Measurements from ENCODE around the gene LRP1.
A peak's percentile ranks its signal among the peaks of the same experiment; 100 is the strongest.

The LRP1 gene

DNA sequence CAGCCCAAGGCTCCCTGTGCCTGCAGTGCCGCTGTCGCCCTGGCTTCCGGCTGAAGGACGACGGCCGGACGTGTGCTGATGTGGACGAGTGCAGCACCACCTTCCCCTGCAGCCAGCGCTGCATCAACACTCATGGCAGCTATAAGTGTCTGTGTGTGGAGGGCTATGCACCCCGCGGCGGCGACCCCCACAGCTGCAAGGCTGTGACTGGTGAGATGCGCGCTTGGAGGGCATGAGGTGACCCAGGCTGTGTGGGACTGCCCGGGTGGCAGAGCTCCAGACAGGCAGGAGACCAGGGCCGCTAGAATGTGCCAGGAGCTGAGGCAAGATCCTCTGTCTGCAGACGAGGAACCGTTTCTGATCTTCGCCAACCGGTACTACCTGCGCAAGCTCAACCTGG lies 68.7 kb downstream of the LRP1 start:
- no peak for DNase-seq

- DNase-seq: no peak
Measured at GRCh38 chr12:57198329-57198728, 70.0 kb downstream of the LRP1 start.

- no peak for DNase-seq
Measured at GRCh38 chr12:57199191-57199590, 70.9 kb downstream of the LRP1 start.

DNA sequence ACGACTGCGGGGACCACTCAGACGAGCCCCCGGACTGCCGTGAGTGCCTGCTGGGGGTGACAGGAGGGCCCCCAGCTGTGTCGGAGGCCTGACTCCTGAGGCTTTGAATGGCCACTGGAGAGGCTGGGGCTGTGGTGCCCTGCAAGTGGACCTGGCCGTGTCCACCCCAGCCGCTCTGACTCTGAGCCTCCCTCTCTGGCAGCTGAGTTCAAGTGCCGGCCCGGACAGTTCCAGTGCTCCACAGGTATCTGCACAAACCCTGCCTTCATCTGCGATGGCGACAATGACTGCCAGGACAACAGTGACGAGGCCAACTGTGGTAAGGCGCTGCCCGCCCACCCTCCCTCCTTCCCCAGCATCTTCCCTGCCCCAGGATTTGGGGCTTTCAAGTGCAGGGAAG lies 72.2 kb downstream of the LRP1 start:
- DNase-seq: no peak

- no peak for DNase-seq
Measured at GRCh38 chr12:57201219-57201618, 72.9 kb downstream of the LRP1 start.

GRCh38 chr12:57201631-57202030 lies 73.3 kb downstream of the LRP1 start:
- no peak for DNase-seq

- DNase-seq: no peak
Measured at GRCh38 chr12:57202321-57202720, 74.0 kb downstream of the LRP1 start.

DNA sequence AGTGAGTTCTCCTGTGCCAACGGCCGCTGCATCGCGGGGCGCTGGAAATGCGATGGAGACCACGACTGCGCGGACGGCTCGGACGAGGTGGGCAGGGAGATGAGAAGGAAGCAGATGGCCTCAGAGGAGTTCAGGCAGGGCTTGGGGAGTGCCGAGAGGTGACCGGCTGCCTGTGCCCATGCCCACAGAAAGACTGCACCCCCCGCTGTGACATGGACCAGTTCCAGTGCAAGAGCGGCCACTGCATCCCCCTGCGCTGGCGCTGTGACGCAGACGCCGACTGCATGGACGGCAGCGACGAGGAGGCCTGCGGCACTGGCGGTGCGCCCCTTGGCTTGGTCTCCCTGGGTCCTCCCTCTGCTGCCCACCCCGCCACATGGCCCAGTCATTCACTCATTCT lies 74.9 kb downstream of the LRP1 start:
- no peak for DNase-seq

DNA sequence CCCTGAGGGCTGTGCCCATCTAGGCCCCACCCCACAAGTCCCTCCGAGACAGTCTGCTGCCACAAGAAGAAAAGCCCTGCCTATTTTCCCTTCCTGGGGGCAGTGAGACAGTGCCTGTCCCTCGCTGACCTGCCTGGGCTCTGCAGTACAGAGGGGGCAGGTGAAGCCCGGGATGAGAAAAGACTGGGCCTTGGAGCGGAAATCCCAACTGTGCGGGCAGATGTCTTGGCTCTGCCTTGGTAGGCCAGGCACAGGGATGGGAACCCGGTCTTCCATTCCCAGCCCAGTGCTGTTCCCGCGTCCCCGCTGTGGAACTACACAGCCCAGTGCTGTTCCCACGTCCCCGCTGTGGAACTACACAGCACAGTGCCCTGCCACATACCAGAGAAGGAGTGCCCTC lies 75.5 kb downstream of the LRP1 start:
- DNase-seq: no peak

DNA sequence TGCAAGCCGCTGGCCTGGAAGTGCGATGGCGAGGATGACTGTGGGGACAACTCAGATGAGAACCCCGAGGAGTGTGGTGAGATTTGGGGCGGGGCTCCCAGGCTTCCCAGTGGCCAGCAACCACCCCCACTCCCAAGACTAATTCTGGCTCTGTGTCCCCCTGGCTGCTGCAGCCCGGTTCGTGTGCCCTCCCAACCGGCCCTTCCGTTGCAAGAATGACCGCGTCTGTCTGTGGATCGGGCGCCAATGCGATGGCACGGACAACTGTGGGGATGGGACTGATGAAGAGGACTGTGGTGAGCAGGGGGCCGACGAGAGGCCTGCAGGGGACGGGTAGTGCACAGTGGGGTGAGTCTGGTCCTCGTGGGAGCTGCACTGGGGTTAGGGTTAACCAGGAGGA lies 76.2 kb downstream of the LRP1 start:
- DNase-seq: no peak

DNA sequence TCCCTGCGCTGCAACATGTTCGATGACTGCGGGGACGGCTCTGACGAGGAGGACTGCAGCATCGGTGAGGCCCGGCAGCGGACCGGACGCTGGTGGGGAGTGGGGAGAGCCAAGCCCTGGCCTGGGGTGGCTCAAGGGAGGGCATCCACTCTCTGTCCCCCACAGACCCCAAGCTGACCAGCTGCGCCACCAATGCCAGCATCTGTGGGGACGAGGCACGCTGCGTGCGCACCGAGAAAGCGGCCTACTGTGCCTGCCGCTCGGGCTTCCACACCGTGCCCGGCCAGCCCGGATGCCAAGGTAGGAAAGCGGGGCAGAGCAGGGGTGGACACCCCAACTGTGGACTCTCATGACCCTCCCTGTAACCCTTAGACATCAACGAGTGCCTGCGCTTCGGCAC lies 76.9 kb downstream of the LRP1 start:
- no peak for DNase-seq

- no peak for DNase-seq
Measured at GRCh38 chr12:57205931-57206330, 77.6 kb downstream of the LRP1 start.

DNA sequence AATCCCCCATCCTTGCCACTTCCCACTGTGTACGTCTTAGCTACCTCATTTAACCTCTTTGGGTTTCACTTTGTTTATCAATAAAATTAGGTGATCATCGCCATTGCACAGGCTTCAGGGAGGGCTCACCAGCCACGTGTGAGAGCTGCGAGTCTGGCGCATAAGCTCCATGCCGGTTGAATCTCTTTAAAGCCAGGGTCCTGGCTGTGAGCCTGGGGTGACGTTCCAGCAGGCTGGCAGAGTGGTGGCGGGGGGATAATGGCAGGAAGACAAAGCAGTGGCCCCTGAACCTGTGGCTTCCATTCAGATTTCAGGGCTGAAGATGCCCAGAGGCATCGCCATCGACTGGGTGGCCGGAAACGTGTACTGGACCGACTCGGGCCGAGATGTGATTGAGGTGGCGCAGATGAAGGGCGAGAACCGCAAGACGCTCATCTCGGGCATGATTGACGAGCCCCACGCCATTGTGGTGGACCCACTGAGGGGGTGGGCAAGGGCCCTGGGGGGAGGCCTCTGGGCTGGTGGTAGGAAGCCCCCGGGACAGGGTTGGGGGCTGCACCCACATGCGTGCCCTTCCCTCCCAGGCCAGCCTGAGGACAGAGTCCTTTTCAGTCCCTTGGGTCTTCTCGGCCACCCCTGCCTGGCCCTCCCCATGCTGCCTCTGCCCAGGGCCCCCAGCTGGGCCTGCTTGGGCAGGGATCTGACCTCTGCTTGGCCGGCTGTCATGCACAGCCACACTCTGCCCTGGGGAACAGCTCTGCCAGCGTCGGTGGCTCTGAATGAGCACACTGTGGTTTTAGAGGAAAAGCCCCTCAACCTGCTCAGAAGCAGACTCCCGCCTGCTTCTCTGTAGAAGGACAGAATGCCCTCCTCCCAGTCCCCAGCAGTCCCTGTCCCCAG lies 79.7 kb downstream of the LRP1 start:
- no peak for DNase-seq

- no peak for DNase-seq
Measured at GRCh38 chr12:57208631-57209282, 80.5 kb downstream of the LRP1 start.

GRCh38 chr12:57209916-57210315 lies 81.6 kb downstream of the LRP1 start:
- DNase-seq: no peak

GRCh38 chr12:57210461-57210860 lies 82.2 kb downstream of the LRP1 start:
- DNase-seq: no peak

- DNase-seq: no peak
Measured at GRCh38 chr12:57210926-57211692, 82.8 kb downstream of the LRP1 start.

DNA sequence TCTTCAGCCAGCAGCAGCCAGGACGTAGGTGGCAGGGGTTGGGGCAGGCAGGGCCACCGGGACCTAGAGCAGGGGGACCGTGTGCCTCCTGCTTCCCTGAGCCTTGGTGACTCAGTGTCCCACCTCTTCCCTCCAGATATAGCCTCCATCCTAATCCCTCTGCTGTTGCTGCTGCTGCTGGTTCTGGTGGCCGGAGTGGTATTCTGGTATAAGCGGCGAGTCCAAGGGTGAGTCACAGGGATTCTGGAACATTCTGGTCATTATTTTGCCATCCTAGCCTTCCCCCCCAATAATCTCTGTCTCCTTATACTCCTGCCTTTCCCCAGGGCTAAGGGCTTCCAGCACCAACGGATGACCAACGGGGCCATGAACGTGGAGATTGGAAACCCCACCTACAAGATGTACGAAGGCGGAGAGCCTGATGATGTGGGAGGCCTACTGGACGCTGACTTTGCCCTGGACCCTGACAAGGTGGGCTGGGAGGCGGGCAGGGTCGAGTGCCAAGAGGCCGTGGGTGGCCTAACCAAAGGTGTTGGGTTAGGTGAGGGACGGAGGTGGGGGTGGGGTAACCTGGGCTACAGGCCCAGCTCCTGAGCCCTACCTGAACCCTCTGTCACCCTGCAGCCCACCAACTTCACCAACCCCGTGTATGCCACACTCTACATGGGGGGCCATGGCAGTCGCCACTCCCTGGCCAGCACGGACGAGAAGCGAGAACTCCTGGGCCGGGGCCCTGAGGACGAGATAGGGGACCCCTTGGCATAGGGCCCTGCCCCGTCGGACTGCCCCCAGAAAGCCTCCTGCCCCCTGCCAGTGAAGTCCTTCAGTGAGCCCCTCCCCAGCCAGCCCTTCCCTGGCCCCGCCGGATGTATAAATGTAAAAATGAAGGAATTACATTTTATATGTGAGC lies 83.8 kb downstream of the LRP1 start:
- no peak for DNase-seq

- no peak for DNase-seq
Measured at GRCh38 chr12:57212701-57213057, 84.4 kb downstream of the LRP1 start.

DNA sequence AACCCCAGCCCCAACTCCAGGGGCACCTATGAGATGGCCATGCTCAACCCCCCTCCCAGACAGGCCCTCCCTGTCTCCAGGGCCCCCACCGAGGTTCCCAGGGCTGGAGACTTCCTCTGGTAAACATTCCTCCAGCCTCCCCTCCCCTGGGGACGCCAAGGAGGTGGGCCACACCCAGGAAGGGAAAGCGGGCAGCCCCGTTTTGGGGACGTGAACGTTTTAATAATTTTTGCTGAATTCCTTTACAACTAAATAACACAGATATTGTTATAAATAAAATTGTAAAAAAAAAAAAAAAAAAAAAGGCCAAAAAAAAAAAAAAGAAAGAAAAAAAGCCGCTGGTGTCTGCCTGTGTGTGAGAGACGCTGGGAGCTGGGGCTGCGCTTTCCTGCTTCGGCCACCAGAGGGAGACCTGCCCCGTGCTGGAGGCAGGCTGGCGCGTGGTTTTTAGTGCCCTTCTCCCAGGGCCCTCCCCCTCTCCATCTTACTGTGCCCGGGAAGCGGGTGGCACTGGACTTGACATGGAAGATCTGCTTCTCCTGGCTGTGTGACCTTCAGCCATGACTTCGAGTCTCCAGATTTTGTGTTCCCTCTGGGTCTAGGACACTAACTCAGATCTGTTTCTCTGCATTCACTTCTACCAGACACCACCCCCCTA lies 84.9 kb downstream of the LRP1 start:
- DNase-seq: peak; percentile 87 to 91 (median 90)

DNA sequence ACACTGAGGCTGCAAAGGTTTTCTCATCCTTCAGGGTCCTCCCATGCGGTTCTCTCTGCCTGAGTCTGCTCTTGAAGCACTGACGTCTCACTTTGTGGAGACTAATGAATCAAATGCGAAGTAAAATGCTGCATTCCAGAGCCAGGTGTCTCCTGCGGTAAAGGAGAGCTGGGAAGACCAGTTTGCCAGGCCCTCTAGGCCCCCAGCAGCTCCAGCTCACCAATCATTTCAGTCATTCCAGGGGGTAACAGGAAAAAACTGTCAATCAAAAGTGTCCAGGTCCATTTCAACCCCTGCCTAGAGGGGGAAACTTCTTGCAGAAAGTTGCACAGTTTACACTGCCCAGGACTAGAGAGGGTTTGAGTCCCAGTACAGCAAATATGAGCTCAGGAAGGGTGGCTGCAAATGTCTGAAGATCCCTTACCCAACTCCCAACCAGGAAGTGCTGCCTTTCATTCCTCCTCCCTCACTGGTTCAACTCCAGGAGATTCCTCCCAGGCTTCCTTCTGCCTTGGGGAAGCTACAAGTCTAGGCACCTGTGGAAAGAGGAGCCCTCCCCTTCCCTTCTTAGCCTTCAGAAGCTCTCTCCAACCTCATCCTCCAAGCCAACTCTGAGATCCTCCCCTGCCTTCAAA lies 85.6 kb downstream of the LRP1 start:
- DNase-seq: no peak

DNA sequence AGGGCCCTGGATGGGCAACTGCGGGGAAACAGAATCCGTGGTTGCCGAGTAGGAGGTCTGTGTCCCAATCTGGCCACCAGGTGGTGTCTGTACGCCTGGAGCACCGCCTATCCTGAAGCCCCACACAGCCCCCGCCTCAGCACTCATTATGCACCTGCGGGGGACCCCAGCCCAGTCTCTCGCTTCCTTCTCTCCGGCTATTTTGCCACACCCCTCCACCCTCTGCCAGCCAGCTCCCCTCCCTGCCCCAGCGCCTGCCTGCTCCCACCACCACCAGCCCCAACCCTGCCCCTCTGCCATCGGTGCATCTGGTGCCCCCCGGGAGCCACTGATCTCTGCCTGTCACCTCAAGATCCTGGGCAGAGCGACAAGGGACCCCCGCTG lies 86.1 kb downstream of the LRP1 start:
- peak; percentile 63 to 77 (median 69) for DNase-seq
